HepG2 (cell line): ENCODE data around the gene CDA. TPM values are rescaled to one million over a fixed set of nuclear protein-coding genes. Genes with fewer than 3 reads are reported as not detected.

ENCODE experiments used
- KIAA2018 ChIP-seq: sonication (generic); formaldehyde crosslinking; IDR thresholded peaks from 2 replicates; pipeline ENCODE4 v1.5.0; 2020; ENCODE audit warnings: mild to moderate bottlenecking, missing genetic modification reagents, borderline replicate concordance
- LRRFIP1 ChIP-seq: sonication (generic); formaldehyde crosslinking; conservative IDR thresholded peaks from 2 replicates; pipeline ENCODE4 v1.4.0; 2020; ENCODE audit warnings: missing genetic modification reagents
- MTERF4 ChIP-seq: sonication (generic); formaldehyde crosslinking; IDR thresholded peaks from 2 replicates; pipeline ENCODE4 v1.8.0; 2023; ENCODE audit warnings: mild to moderate bottlenecking, missing genetic modification reagents
- TBX2 ChIP-seq: sonication (generic); formaldehyde crosslinking; IDR thresholded peaks from 2 replicates; pipeline ENCODE4 v1.5.0; 2020; ENCODE audit warnings: missing genetic modification reagents, mild to moderate bottlenecking, borderline replicate concordance
- ZNF331 ChIP-seq: sonication (generic); formaldehyde crosslinking; IDR thresholded peaks from 2 replicates; pipeline ENCODE4 v1.4.0; 2020; ENCODE audit warnings: missing genetic modification reagents
- ZNF740 ChIP-seq: sonication (generic); formaldehyde crosslinking; IDR thresholded peaks from 2 replicates; pipeline ENCODE4 v1.4.0; 2020; ENCODE audit warnings: missing genetic modification reagents
- polyA plus RNA-seq, 8 experiments: library from polyadenylated mRNA; depleted of rRNA in 3 of 8; stranded (reverse) in 7 of 8; unstranded in 1 of 8; fragments of >200 nt; fragmentation: Illumina TruSeq in 4 of 8; extraction: Trizol in 4 of 8; gene quantifications; 2 replicates each; pipeline versions ENCODE4 v1.2.1 to v1.2.3, GENCODE V29; 2011 to 2016; ENCODE audit warnings: low read depth in 4 of 8, missing spikeins in 1 of 8, mixed read lengths in 1 of 8; ENCODE audit not compliant: insufficient read depth in 1 of 8
- total RNA-seq, 5 experiments: library from RNA; depleted of rRNA; stranded (reverse); fragments of >200 nt; fragmentation: Illumina TruSeq; extraction: Trizol; gene quantifications; 2 replicates each; pipeline ENCODE4 v1.2.3, GENCODE V29; 2016; ENCODE audit warnings: low read depth in 1 of 5

CDA gene
- total and polyA plus RNA-seq, 2 of the 13 experiments (the other 11 are each of a cell fraction or from before 2014, with no cell fraction given): 0.66 to 2.1 TPM

- TF ChIP-seq LRRFIP1 (CRISPR knock-in tag) (no peak), TBX2 (no peak), ZNF740 (CRISPR knock-in tag) (no peak), ZNF331 (no peak), KIAA2018 (CRISPR knock-in tag) (no peak), MTERF4 (CRISPR knock-in tag) (no peak)
Observed at GRCh38 chr1:20609541-20609940, 20.6 kb downstream of the CDA start (continued).
